HEK293T (cell line): ENCODE measurements around the gene RAB12.

Source experiments
- CTCF ChIA-PET: fragments of 350-600 bp; formaldehyde crosslinking; extraction: SDS; loops from one replicate; lab custom pipeline; 2021; ENCODE audit warnings: antibody characterized with exemption, inconsistent platforms; lab: Yijun Ruan, JAX
- POLR2A ChIA-PET: fragments of 350-600 bp; formaldehyde crosslinking; extraction: SDS; loops from one replicate; lab custom pipeline; 2020; ENCODE audit warnings: antibody characterized with exemption, inconsistent platforms; lab: Yijun Ruan, JAX
- DNase-seq: peaks from one replicate; pipeline ENCODE4 v3.0.0; 2012; ENCODE audit warnings: mixed read lengths; ENCODE audit errors: extremely low spot score
- ARNT ChIP-seq: fragments of 450-650 bp; IDR thresholded peaks from 2 replicates; pipeline ENCODE4 v1.6.1; 2017; ENCODE audit warnings: mild to moderate bottlenecking
- BHLHE40 ChIP-seq: fragments of 450-650 bp; IDR thresholded peaks from 2 replicates; pipeline ENCODE4 v1.6.1; 2016; ENCODE audit warnings: mild to moderate bottlenecking, moderate library complexity, borderline replicate concordance
- CTBP1 ChIP-seq: fragments of 450-650 bp; IDR thresholded peaks from 2 replicates; pipeline ENCODE4 v1.6.1; 2016; ENCODE audit warnings: borderline replicate concordance
- ELF4 ChIP-seq: fragments of 450-650 bp; IDR thresholded peaks from 2 replicates; pipeline ENCODE4 v1.6.1; 2017; ENCODE audit warnings: antibody characterized with exemption
- FOXA1 ChIP-seq: fragments of 450-650 bp; IDR thresholded peaks from 2 replicates; pipeline ENCODE4 v1.6.1; 2016; ENCODE audit warnings: mild to moderate bottlenecking
- FOXK2 ChIP-seq: fragments of 450-650 bp; IDR thresholded peaks from 2 replicates; pipeline ENCODE4 v1.6.1; 2016; ENCODE audit warnings: mild to moderate bottlenecking
- FOXM1 ChIP-seq: fragments of 450-650 bp; IDR thresholded peaks from 2 replicates; pipeline ENCODE4 v1.6.1; 2017; ENCODE audit warnings: mild to moderate bottlenecking, borderline replicate concordance
- HDGF ChIP-seq: fragments of 450-650 bp; IDR thresholded peaks from 2 replicates; pipeline ENCODE4 v1.6.1; 2017; ENCODE audit warnings: antibody characterized with exemption, borderline replicate concordance
- L3MBTL2 ChIP-seq: fragments of 450-650 bp; conservative IDR thresholded peaks from 2 replicates; pipeline ENCODE4 v1.6.1; 2016; ENCODE audit warnings: mild to moderate bottlenecking
- LEF1 ChIP-seq: fragments of 450-650 bp; IDR thresholded peaks from 2 replicates; pipeline ENCODE4 v1.6.1; 2017; ENCODE audit warnings: mild to moderate bottlenecking, borderline replicate concordance
- NFRKB ChIP-seq: fragments of 450-650 bp; IDR thresholded peaks from 2 replicates; pipeline ENCODE4 v1.6.1; 2016; ENCODE audit warnings: mild to moderate bottlenecking, moderate library complexity
- PKNOX1 ChIP-seq: fragments of 450-650 bp; IDR thresholded peaks from 2 replicates; pipeline ENCODE4 v1.6.1; 2016
- SP1 ChIP-seq: fragments of 450-650 bp; IDR thresholded peaks from 2 replicates; pipeline ENCODE4 v1.6.1; 2017
- SUZ12 ChIP-seq: fragments of 450-650 bp; IDR thresholded peaks from 2 replicates; pipeline ENCODE4 v1.6.1; 2016; ENCODE audit warnings: mild to moderate bottlenecking
- TARDBP ChIP-seq: fragments of 450-650 bp; IDR thresholded peaks from 2 replicates; pipeline ENCODE4 v1.6.1; 2016
- ZNF384 ChIP-seq: fragments of 450-650 bp; IDR thresholded peaks from 2 replicates; pipeline ENCODE4 v1.6.1; 2016

Gene RAB12

DNA sequence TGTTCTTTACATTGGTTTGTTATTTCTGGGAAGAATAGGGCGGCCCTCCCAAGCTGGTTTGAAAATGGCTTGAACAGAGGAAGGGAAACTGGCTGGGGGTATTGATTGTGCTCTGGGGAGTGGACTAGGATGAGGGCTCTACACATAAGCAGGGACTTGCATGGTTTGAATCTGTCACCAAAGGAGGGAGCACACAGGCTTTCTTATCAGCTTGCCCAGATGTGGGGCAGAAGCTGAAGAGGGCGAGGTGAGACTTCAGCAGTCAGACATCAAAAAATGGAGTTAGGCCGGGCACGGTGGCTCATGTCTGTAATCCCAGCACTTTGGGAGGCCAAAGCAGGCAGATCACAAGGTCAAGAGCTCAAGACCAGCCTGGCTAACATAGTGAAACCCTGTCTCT, 7.2 kb upstream of the RAB12 start:
- POLR2A ChIA-PET: no interaction called here
- CTCF ChIA-PET: no interaction called here
- DNase-seq: no peak
- TF ChIP-seq FOXK2 (no peak), HDGF (no peak), FOXM1 (no peak), SP1 (no peak), CTBP1 (no peak)

GRCh38 chr18:8602557-8602956, 6.7 kb upstream of the RAB12 start:
- ChIA-PET POLR2A (no interaction called here), CTCF (interaction anchor here (0.7 kb wide), 1 partner anchor 22 kb away, joined by 3 read pairs; no protein-coding TSS in a partner anchor)
- TF ChIP-seq BHLHE40 (no peak), ARNT (no peak), FOXM1 (no peak), FOXA1 (no peak), PKNOX1 (no peak), ELF4 (no peak), SUZ12 (no peak), TARDBP (no peak), LEF1 (no peak), FOXK2 (no peak), ZNF384 (no peak), L3MBTL2 (no peak), SP1 (no peak)
- no peak for DNase-seq

DNA sequence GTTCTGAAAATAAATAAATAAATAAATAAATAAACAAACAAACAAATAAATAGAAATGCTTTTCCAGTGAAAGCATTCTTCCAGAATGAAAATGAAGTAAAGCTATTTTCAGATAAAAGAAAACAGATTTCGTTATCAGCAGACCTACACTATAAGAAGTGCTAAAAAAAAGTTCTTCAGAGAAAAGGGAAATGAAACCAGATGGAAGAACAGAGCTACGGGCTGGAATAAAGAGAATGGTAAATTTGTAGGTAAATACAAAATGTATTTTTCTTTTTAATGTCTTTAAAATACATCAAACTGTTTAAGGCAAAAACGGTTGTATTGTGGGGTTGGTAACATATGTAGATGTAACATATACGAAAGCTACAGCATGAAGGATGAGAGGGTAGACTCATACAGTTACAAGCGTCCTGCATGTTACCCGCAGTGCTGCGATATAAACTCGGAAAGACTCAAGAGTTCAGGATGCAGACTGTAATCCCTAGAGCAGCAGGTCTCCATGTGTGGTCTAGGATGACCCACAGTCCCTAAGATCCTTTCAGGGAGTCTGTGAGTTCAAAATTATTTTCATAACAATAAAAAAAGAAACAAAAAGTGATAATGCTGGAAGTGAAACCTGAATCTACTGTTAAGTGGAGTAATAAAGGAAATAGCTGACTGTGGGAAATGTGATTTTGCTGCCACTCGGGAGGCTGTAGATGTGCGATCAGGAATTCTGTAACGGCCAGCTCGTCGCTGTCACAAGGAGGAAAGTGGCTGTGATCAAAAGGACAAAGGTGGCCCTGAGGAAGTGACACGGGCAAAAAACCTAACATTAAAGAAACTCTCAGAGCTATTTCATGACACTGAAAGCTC, 5.3 kb upstream of the RAB12 start:
- ChIA-PET CTCF (interaction anchor here (0.6 kb wide), 1 partner anchor 53 kb away, joined by 3 read pairs; no protein-coding TSS in a partner anchor), POLR2A (no interaction called here)
- DNase-seq: no peak
- TF ChIP-seq SUZ12: no peak

- ChIA-PET CTCF (no interaction called here), POLR2A (no interaction called here)
- TF ChIP-seq FOXK2: no peak
- no peak for TF ChIP-seq CTBP1
- no peak for TF ChIP-seq FOXA1
- TF ChIP-seq FOXM1: no peak
- no peak for TF ChIP-seq SUZ12
- no peak for DNase-seq
Observed at GRCh38 chr18:8605974-8606373, 3.3 kb upstream of the RAB12 start.

DNA sequence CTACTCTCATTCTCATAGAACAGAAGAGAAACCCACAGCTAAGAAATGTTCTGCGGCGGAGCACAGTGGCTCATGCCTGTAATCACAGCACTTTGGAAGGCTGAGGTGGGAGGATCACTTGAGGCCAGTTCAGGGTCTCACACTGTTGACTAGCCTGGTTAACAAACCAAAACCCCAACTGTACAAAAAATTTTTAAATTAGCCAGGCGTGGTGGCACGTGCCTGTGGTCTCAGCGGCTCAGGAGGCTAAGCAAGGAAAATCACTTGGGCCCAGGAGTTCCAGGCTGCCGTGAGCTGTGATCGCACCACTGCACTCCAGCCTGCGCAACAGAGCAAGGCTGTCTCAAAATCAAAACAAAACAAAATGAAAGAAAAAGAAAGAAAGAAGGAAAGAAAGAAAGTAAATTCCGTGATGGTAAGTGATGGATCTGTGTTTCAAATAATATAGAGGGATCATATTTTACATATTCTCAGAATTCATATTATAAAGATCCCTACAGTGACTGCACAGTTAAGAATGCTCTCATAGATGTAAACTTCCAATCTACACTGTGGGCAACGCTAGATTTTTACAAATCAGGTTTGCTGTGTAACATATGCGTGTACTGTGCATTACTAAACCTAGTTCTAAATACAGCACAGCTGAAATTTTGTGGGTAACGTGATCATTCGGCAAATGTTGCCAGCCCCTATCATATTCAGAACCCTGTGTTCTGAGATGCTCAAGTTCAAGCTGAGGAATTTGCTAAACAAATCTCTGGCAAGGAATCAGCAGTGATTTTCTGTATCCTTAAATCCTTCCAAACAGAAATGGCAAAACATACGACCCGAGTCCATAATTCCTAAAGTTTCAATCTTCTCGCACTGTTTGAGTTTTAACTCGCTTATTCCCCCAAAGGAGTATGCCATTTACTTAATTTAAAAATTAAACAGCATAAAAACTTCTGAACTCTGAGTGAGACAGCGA, 1.2 kb upstream of the RAB12 start:
- TF ChIP-seq TARDBP: no peak
- TF ChIP-seq ARNT: no peak
- no peak for TF ChIP-seq FOXM1
- no peak for TF ChIP-seq BHLHE40
- TF ChIP-seq NFRKB: no peak
- TF ChIP-seq L3MBTL2: no peak
- no peak for TF ChIP-seq LEF1
- no peak for TF ChIP-seq ZNF384
- TF ChIP-seq SUZ12: no peak
- TF ChIP-seq SP1: no peak
- TF ChIP-seq FOXK2: no peak
- no peak for TF ChIP-seq ELF4
- TF ChIP-seq FOXA1: no peak
- TF ChIP-seq CTBP1: no peak
- no peak for TF ChIP-seq PKNOX1
- DNase-seq: no peak
- POLR2A ChIA-PET: no interaction called here
- CTCF ChIA-PET: interaction anchor here (1.5 kb wide), 1 partner anchor 8 kb away, joined by 8 read pairs; no protein-coding TSS in a partner anchor

- ChIA-PET POLR2A (interaction anchor here (1.0 kb wide), 2 partner anchors 129 to 156 kb away, joined by 3 read pairs; no protein-coding TSS in a partner anchor), CTCF (interaction anchor here (1.2 to 1.5 kb wide), 2 partner anchors 10 to 47 kb away, joined by 3 to 8 read pairs; no protein-coding TSS in a partner anchor)
- DNase-seq: peak; percentile 8
- TF ChIP-seq BHLHE40 (no peak), PKNOX1 (no peak), SUZ12 (no peak), TARDBP (no peak), ZNF384 (no peak), ELF4 (no peak), NFRKB (no peak), L3MBTL2 (no peak), FOXM1 (no peak), HDGF (no peak), FOXA1 (no peak), FOXK2 (no peak), CTBP1 (no peak), LEF1 (no peak), SP1 (no peak), ARNT (no peak)
Observed at GRCh38 chr18:8609659-8610458, 622 bp downstream of the RAB12 start.
